Activated CD8-positive, alpha-beta memory T cell treated with anti-CD3 and anti-CD28 coated beads, Interleukin-2, amount 50 U/mL, for 48 hours (primary cell): ENCODE measurements around the gene PAPOLG.

ENCODE experiments used
- DNase-seq: peaks from one replicate; pipeline ENCODE4 v3.0.0-alpha.2; 2020

The PAPOLG gene

GRCh38 chr2:60778352-60778751 is 22.3 kb downstream of the PAPOLG start:
- DNase-seq = no peak

GRCh38 chr2:60779426-60779825 is 23.4 kb downstream of the PAPOLG start:
- DNase-seq = no peak

- no peak for DNase-seq
These were observed 24.7 kb downstream of the PAPOLG start for GRCh38 chr2:60780721-60781120.

- no peak for DNase-seq
These were observed 37.1 kb downstream of the PAPOLG start for GRCh38 chr2:60793169-60793568.

- no peak for DNase-seq
These were observed 38.3 kb downstream of the PAPOLG start for GRCh38 chr2:60794271-60794863.

- DNase-seq = no peak
These were observed 40.8 kb downstream of the PAPOLG start for GRCh38 chr2:60796573-60797509.

GRCh38 chr2:60804473-60804872 is 48.4 kb downstream of the PAPOLG start:
- no peak for DNase-seq

GRCh38 chr2:60806595-60806987 is 50.5 kb downstream of the PAPOLG start:
- DNase-seq = no peak

GRCh38 chr2:60806988-60807681 is 51.1 kb downstream of the PAPOLG start:
- no peak for DNase-seq

GRCh38 chr2:60808330-60808801 is 52.3 kb downstream of the PAPOLG start:
- DNase-seq = no peak

GRCh38 chr2:60811491-60812375 is 55.7 kb downstream of the PAPOLG start:
- DNase-seq = no peak

GRCh38 chr2:60817191-60817590 is 61.1 kb downstream of the PAPOLG start:
- DNase-seq = peak; percentile 45

- peak; percentile 68 for DNase-seq
These were observed 62.2 kb downstream of the PAPOLG start for GRCh38 chr2:60818272-60818671.

GRCh38 chr2:60819155-60819862 is 63.2 kb downstream of the PAPOLG start:
- peak; percentile 88 for DNase-seq

GRCh38 chr2:60819936-60820335 is 63.9 kb downstream of the PAPOLG start:
- DNase-seq = peak; percentile 57

- DNase-seq = peak; percentile 54
These were observed 64.5 kb downstream of the PAPOLG start for GRCh38 chr2:60820416-60821132.

- DNase-seq = no peak
These were observed 65.0 kb downstream of the PAPOLG start for GRCh38 chr2:60821133-60821469.

GRCh38 chr2:60821587-60822302 is 65.7 kb downstream of the PAPOLG start:
- peak; percentile 48 for DNase-seq

- no peak for DNase-seq
These were observed 66.9 kb downstream of the PAPOLG start for GRCh38 chr2:60822987-60823386.

GRCh38 chr2:60823694-60824305 is 67.7 kb downstream of the PAPOLG start:
- DNase-seq = no peak
